Nephron progenitor cell (in vitro differentiated cells): ENCODE results near the gene UBE2D3.

Source experiments
- DNase-seq: peaks from one replicate; pipeline ENCODE4 v3.0.0; 2021
- H3K27ac Mint-ChIP-seq: 2 replicates; pipeline ENCODE4 v1.8.0; 2021; ENCODE audit warnings: mild to moderate bottlenecking, moderate library complexity, mixed read lengths
- H3K27me3 Mint-ChIP-seq: 2 replicates; pipeline ENCODE4 v1.8.0; 2021; ENCODE audit warnings: mild to moderate bottlenecking, low read depth, mixed read lengths; ENCODE audit not compliant: poor library complexity
- H3K36me3 Mint-ChIP-seq: 2 replicates; pipeline ENCODE4 v1.8.0; 2021; ENCODE audit warnings: low read depth, mixed read lengths
- H3K4me1 Mint-ChIP-seq: 2 replicates; pipeline ENCODE4 v1.8.0; 2021; ENCODE audit warnings: mixed read lengths
- H3K4me3 Mint-ChIP-seq: 2 replicates; pipeline ENCODE4 v1.8.0; 2021; ENCODE audit warnings: mild to moderate bottlenecking, moderate library complexity, mixed read lengths
- H3K9me3 Mint-ChIP-seq: 2 replicates; pipeline ENCODE4 v1.8.0; 2021; ENCODE audit warnings: mild to moderate bottlenecking, moderate library complexity, mixed read lengths
- CTCF ChIP-seq: fragments of 200-600 bp; sonication (generic); IDR thresholded peaks from 2 replicates; pipeline ENCODE4 v1.5.0; 2021; ENCODE audit warnings: antibody characterized with exemption

Gene UBE2D3

GRCh38 chr4:102826890-102827673, at the start of gene UBE2D3:
Gene UBE2D3 (minus strand): TSS chr4:102827551. CDS start chr4:102826508, 1,043 bp downstream.
- H3K4me3 Mint-ChIP-seq: no peak within 1 kb of the TSS
- TF ChIP-seq CTCF: no peak
- H3K9me3 Mint-ChIP-seq: peaks cover 9% of the 10 kb centered on the region
- H3K27me3 Mint-ChIP-seq: no peaks in the 10 kb centered on the region
- DNase-seq: peak; percentile 95
- peaks cover 18% of the 10 kb centered on the region for H3K36me3 Mint-ChIP-seq
- no peak within 1 kb of the TSS for H3K27ac Mint-ChIP-seq
- peaks cover 18% of the 10 kb centered on the region for H3K4me1 Mint-ChIP-seq

- H3K36me3 Mint-ChIP-seq: peaks cover 56% of the 10 kb centered on the region
- H3K9me3 Mint-ChIP-seq: peaks cover 46% of the 10 kb centered on the region
- H3K4me1 Mint-ChIP-seq: peaks cover 43% of the 10 kb centered on the region
- TF ChIP-seq CTCF: no peak
- H3K27me3 Mint-ChIP-seq: peaks cover 6% of the 10 kb centered on the region
- H3K4me3 Mint-ChIP-seq: peak overlapping the region; percentile 27
- DNase-seq: no peak
- no peak overlapping the region for H3K27ac Mint-ChIP-seq
Measured at GRCh38 chr4:102871772-102872171, 44.4 kb upstream of the UBE2D3 start.

GRCh38 chr4:102869569-102870197, 42.3 kb upstream of the UBE2D3 start:
- Mint-ChIP-seq H3K36me3 (peaks cover 55% of the 10 kb centered on the region), H3K9me3 (peaks cover 26% of the 10 kb centered on the region), H3K27ac (peak overlapping the region; percentile 99), H3K4me1 (peaks cover 50% of the 10 kb centered on the region), H3K27me3 (peaks cover 6% of the 10 kb centered on the region), H3K4me3 (peak overlapping the region; percentile 94)
- TF ChIP-seq CTCF: no peak
- DNase-seq: no peak

GRCh38 chr4:102868781-102869568, 41.6 kb upstream of the UBE2D3 start, which contains the start of gene CISD2:
Gene CISD2 (plus strand): TSS chr4:102868992. CDS start chr4:102869085, 93 bp downstream.
- DNase-seq: peak; percentile 90
- Mint-ChIP-seq H3K4me1 (peaks cover 50% of the 10 kb centered on the region), H3K4me3 (peak within 1 kb of the TSS; percentile 94), H3K9me3 (peaks cover 20% of the 10 kb centered on the region), H3K36me3 (peaks cover 52% of the 10 kb centered on the region), H3K27ac (peak within 1 kb of the TSS; percentile 99), H3K27me3 (peaks cover 6% of the 10 kb centered on the region)
- TF ChIP-seq CTCF: no peak

GRCh38 chr4:102868153-102868780, 40.9 kb upstream of the UBE2D3 start:
- no peak for TF ChIP-seq CTCF
- Mint-ChIP-seq H3K9me3 (peaks cover 19% of the 10 kb centered on the region), H3K36me3 (peaks cover 52% of the 10 kb centered on the region), H3K27me3 (peaks cover 10% of the 10 kb centered on the region), H3K4me1 (peaks cover 50% of the 10 kb centered on the region), H3K4me3 (peak overlapping the region; percentile 79), H3K27ac (peak overlapping the region; percentile 95)
- DNase-seq: peak; percentile 3
